ENCODE data around the gene SPOCK1.
"Not testable (repeated sequence)": the region's sequence is repeated elsewhere in the genome, so short reads cannot be mapped to it uniquely, and the experiment has no call there.

The SPOCK1 gene

DNA sequence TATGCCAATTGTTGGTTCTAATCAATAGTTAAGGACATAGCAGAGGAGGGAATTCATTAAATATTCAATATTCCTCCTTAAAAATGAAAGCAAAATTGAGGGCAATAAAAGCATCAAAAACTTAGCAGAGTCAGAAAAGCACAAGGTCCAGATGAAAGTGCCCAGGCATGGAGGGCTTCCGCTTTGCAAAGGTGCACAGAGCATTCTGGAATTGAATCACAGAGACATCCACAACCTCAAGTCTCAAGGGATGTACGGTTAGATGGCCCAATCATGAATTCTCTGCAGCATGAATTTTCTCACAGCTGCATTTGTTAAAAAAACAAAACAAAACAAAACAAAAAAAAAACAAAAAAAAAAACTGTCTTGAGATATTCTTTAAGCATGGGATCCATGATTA lies 253.7 kb downstream of the SPOCK1 start:
- in situ Hi-C loops (cut with MboI; ENCODE audit: low pct_unique_long_range_greater_than_20kb, low sequenced_read_pairs, unreplicated experiment): no loop called here
- DNase-seq (ENCODE audit: low spot score): no peak
- TF ChIP-seq, protein P1, sequence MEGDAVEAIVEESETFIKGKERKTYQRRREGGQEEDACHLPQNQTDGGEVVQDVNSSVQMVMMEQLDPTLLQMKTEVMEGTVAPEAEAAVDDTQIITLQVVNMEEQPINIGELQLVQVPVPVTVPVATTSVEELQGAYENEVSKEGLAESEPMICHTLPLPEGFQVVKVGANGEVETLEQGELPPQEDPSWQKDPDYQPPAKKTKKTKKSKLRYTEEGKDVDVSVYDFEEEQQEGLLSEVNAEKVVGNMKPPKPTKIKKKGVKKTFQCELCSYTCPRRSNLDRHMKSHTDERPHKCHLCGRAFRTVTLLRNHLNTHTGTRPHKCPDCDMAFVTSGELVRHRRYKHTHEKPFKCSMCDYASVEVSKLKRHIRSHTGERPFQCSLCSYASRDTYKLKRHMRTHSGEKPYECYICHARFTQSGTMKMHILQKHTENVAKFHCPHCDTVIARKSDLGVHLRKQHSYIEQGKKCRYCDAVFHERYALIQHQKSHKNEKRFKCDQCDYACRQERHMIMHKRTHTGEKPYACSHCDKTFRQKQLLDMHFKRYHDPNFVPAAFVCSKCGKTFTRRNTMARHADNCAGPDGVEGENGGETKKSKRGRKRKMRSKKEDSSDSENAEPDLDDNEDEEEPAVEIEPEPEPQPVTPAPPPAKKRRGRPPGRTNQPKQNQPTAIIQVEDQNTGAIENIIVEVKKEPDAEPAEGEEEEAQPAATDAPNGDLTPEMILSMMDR (IDR thresholded peaks at IDR 0.05; ENCODE audit: extremely low read depth, insufficient read depth, missing control alignments): no peak

DNA sequence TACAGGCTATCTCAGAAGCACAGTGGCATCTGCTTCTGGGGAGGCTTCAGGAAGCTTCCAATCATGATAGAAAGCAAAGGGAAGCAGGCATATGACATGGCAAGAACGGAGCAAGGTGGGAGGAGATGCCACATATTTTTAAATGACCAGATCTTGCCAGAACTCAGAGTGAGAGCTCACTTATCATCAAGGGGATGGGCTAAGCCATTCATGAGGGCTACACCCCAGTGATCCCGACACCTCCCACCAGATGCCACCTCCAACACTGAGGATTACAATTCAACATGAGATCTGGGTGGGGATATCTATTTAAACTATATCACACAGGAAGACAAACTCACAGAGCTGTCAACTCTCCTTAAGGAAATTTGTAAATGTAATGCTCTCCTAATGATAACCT lies 258.8 kb downstream of the SPOCK1 start:
- in situ Hi-C loops (cut with MboI; ENCODE audit: low pct_unique_long_range_greater_than_20kb, low sequenced_read_pairs, unreplicated experiment): no loop called here
- no peak for DNase-seq (ENCODE audit: low spot score)
- TF ChIP-seq, protein P1 (IDR thresholded peaks at IDR 0.05; ENCODE audit: extremely low read depth, insufficient read depth, missing control alignments): no peak

DNA sequence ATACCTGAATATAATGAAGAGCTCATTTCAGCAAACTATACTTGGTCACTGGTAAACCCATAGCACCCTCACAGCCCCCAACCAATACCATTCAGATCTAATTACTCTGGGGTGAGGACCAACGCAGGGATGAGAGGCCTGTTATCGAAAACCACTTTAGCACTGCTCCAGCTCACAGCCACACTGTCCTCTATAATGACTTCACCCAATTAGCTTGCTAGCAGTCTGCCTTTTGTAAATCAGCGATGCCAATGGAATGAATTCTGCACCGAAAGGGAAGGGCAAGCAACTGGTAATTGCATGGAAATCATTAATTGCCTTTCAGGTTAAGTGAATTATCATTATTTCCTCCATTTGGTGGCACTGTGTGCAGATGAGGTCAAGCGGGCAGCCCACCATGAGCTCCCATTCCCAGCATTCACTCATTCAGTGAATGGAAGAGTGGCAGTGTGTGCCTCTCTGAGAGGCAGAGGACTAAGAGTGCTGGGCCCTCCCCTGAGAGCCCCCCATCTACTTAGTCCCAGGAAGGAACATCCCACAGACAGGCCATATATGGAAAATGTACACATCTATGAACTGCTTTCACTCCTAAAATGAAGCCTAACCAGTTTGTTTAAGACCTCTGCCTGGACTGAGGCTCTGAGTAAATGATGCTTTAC lies 262.1 kb downstream of the SPOCK1 start:
- in situ Hi-C loops (cut with MboI; ENCODE audit: low pct_unique_long_range_greater_than_20kb, low sequenced_read_pairs, unreplicated experiment): no loop called here
- DNase-seq (ENCODE audit: low spot score): no peak

DNA sequence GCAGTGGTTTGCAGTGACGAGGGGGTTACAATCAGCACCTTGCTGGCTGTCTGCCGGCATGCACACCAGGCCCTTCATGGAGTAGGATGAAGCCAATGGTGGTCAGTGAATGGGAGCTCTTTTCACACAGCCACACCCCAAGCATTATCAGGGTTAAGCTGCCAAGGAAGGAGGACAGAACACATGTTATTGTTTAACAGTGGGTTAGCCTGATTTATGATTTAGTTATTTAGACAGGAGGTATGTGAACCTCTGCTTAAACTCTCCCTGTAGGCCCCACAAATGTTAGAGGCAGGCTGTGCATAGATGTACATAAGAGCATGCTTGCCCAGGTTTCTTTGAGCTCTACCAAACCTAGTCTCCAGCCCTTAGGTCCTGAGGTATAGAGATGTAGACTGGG lies 262.9 kb downstream of the SPOCK1 start:
- in situ Hi-C loops (cut with MboI; ENCODE audit: low pct_unique_long_range_greater_than_20kb, low sequenced_read_pairs, unreplicated experiment): no loop called here
- no peak for DNase-seq (ENCODE audit: low spot score)
- TF ChIP-seq, protein P1 (IDR thresholded peaks at IDR 0.05; ENCODE audit: extremely low read depth, insufficient read depth, missing control alignments): no peak

More for the DNA sequence above, 262.1 kb downstream of the SPOCK1 start:
- TF ChIP-seq, protein P1 (IDR thresholded peaks at IDR 0.05; ENCODE audit: extremely low read depth, insufficient read depth, missing control alignments): no peak

DNA sequence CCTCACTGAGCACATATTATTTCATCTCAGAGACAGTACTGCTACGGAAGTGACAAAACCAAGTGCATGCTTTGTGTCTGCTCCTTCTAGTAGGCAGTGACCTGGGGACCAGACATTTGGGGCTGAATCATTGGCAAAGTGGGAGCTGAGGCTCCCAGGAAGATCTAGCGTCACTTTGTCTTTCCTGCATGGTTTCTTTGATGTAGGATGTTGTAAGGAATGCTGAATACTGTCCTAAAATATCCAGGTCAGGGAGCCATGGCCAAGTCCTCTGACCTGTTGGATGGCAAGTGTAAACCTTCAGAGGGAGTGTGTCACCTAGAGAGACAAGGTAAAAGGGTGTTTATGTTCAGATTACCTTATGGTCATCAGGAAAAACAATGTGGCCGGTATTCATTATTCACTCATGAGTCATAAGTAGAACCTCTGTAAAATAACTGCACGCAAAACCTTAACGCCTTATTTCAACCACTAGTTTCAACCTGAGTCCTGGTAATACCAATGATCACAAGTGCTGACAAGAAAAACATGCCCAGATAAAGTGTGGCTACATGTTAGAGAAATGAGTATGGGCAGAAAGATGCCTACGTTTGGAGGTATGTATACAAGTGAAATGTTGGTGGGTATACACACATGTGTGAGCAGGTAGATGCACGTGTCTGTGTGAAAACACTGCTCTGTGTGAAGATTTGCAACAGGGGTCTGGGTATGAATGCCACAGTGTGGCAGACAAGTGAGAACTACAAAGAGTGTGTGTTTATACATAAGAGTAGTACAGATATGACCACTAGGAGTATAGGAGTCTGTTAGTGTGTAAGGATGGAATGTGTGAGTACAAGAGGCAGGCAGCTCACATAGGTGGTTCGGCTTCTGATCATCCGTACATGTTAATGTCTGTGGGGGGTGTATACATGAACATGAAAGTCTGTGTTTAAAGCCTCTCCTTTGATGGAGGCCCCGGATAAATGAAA lies 263.9 kb downstream of the SPOCK1 start:
- in situ Hi-C loops (cut with MboI; ENCODE audit: low pct_unique_long_range_greater_than_20kb, low sequenced_read_pairs, unreplicated experiment): no loop called here
- DNase-seq (ENCODE audit: low spot score): no peak
- TF ChIP-seq, protein P1 (IDR thresholded peaks at IDR 0.05; ENCODE audit: extremely low read depth, insufficient read depth, missing control alignments): no peak

GRCh38 chr5:137233726-137234125 lies 265.4 kb downstream of the SPOCK1 start:
- in situ Hi-C loops (cut with MboI; ENCODE audit: low pct_unique_long_range_greater_than_20kb, low sequenced_read_pairs, unreplicated experiment): no loop called here
- DNase-seq (ENCODE audit: low spot score): no peak
- TF ChIP-seq, protein P1 (IDR thresholded peaks at IDR 0.05; ENCODE audit: extremely low read depth, insufficient read depth, missing control alignments): no peak

DNA sequence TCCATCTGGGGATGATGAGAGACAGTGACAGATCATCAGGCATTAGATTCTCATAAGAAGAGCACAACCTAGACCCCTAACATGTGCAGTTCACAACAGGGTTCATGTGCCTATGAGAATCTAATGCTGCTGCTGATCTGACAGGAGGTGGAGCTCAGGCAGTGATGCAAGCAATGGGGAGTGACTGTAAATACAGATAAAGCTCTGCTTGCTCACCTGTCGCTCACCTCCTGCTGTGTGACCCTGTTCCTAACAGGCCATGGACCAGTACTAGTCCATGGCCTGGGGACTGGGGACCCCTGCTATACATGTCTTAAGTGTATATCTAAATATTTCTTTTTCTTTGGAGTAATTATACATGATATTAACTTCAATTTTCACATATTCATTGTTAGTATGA lies 265.8 kb downstream of the SPOCK1 start:
- in situ Hi-C loops (cut with MboI; ENCODE audit: low pct_unique_long_range_greater_than_20kb, low sequenced_read_pairs, unreplicated experiment); DNase-seq (ENCODE audit: low spot score): not testable (repeated sequence)
